HepG2 (cell line): ENCODE measurements around the gene ZC3H13. TPM values are rescaled to one million over a fixed set of nuclear protein-coding genes. Genes with fewer than 3 reads are reported as not detected.

Source experiments
- ATAC-seq: fragments of 200-7000 bp; cut with Tn5 transposase; 3 replicates; pipeline ENCODE4 v1.9.1; 2020; ENCODE audit warnings: mild to moderate bottlenecking, moderate library complexity
- BruUV-seq: library from RNA; stranded (reverse); fragments of 400-500 nt; replicated peaks from 2 replicates; lab custom pipeline; 2021; lab: Mats Ljungman, UMichigan
- CTCF ChIA-PET: fragments of 300-600 bp; formaldehyde crosslinking; extraction: SDS; loops from one replicate; lab custom pipeline; 2021; ENCODE audit warnings: low total read pairs, inconsistent platforms, low intra/inter-chr PET ratio; lab: Yijun Ruan, JAX
- POLR2A ChIA-PET: fragments of 350-600 bp; sonication (Branson Sonifier 250); formaldehyde crosslinking; loops from one replicate; lab custom pipeline; 2020; ENCODE audit warnings: antibody characterized with exemption, inconsistent platforms; lab: Yijun Ruan, JAX
- DNase-seq: peaks from one replicate; pipeline ENCODE4 v3.0.0-alpha.2; 2015; ENCODE audit warnings: low spot score
- FAIRE-seq: peaks from 3 replicates; lab custom pipeline; 2011; peaks lifted over from hg19 to GRCh38; lab: Jason Lieb, UNC
- H2AFZ ChIP-seq: one replicate; pipeline ENCODE4 v1.6.1; 2011; ENCODE audit warnings: low read length, inconsistent platforms
- H3K27ac ChIP-seq: fragments of 300-600 bp; 3 replicates; pipeline ENCODE4 v1.8.0; 2011; ENCODE audit warnings: mixed run types, mild to moderate bottlenecking, mixed read lengths, low read length, inconsistent platforms; ENCODE audit not compliant: insufficient read depth; ENCODE audit errors: extremely low read length
- H3K27me3 ChIP-seq, 2 experiments: fragments of 200-600 bp in 1 of 2; 2 replicates in 1 of 2; 3 replicates in 1 of 2; pipeline versions ENCODE4 v1.6.0 to v1.8.0; 2011; ENCODE audit warnings: low read length in 2 of 2, mild to moderate bottlenecking in 2 of 2, moderate library complexity in 2 of 2, inconsistent platforms in 1 of 2; ENCODE audit not compliant: insufficient read depth in 2 of 2, control insufficient read depth in 1 of 2
- H3K36me3 ChIP-seq, 2 experiments: fragments of 200-600 bp in 1 of 2; replicated peaks in 1 of 2; 2 replicates in 1 of 2; 3 replicates in 1 of 2; pipeline versions ENCODE4 v1.5.1 to v1.8.0; 2011; ENCODE audit warnings: low read length in 2 of 2, inconsistent platforms in 1 of 2; ENCODE audit not compliant: insufficient read depth in 2 of 2, control insufficient read depth in 1 of 2
- H3K4me1 ChIP-seq: 2 replicates; pipeline ENCODE4 v1.5.1; 2012; ENCODE audit warnings: low read length, inconsistent platforms; ENCODE audit not compliant: insufficient read depth
- H3K4me2 ChIP-seq: 2 replicates; pipeline ENCODE4 v1.6.0; 2011; ENCODE audit warnings: low read depth, low read length, inconsistent platforms
- H3K4me3 ChIP-seq, 3 experiments: fragments of 200-600 bp in 1 of 3; sonication (generic), shearing (Covaris generic) in 1 of 3; replicated peaks in 1 of 3; 2 replicates each; pipeline ENCODE4 v1.5.1; 2011 to 2016; ENCODE audit warnings: low read length in 3 of 3, inconsistent platforms in 2 of 3, low read depth in 2 of 3, mild to moderate bottlenecking in 2 of 3, control low read depth in 1 of 3, mixed read lengths in 1 of 3; ENCODE audit not compliant: insufficient read depth in 1 of 3
- H3K79me2 ChIP-seq: one replicate; pipeline ENCODE4 v1.6.1; 2011; ENCODE audit warnings: low read length, inconsistent platforms; ENCODE audit not compliant: insufficient read depth
- H3K9ac ChIP-seq: 2 replicates; pipeline ENCODE4 v1.6.0; 2011; ENCODE audit warnings: mild to moderate bottlenecking, low read depth, low read length, inconsistent platforms; ENCODE audit not compliant: insufficient read depth
- H3K9me3 ChIP-seq: 2 replicates; pipeline ENCODE4 v1.5.1; 2012; ENCODE audit warnings: mild to moderate bottlenecking, low read length
- H4K20me1 ChIP-seq: 2 replicates; pipeline ENCODE4 v1.6.0; 2011; ENCODE audit warnings: inconsistent platforms, mild to moderate bottlenecking, low read length, moderate library complexity; ENCODE audit not compliant: insufficient read depth
- GTF3A ChIP-seq: sonication (generic); formaldehyde crosslinking; conservative IDR thresholded peaks from 2 replicates; pipeline ENCODE4 v1.4.0; 2020; ENCODE audit warnings: mild to moderate bottlenecking, missing genetic modification reagents
- HINFP ChIP-seq: sonication (generic); formaldehyde crosslinking; IDR thresholded peaks from 2 replicates; pipeline ENCODE4 v1.4.0; 2020; ENCODE audit warnings: low read depth, mild to moderate bottlenecking, missing genetic modification reagents
- HNRNPH1 ChIP-seq: fragments of 200-400 bp; formaldehyde crosslinking; optimal IDR thresholded peaks from 2 replicates; pipeline ENCODE3; 2017; ENCODE audit warnings: mild to moderate bottlenecking, low read depth, low read length
- KLF12 ChIP-seq: sonication (generic); formaldehyde crosslinking; IDR thresholded peaks from 2 replicates; pipeline ENCODE4 v1.4.0; 2020; ENCODE audit warnings: missing genetic modification reagents, borderline replicate concordance
- RELA ChIP-seq: sonication (generic); formaldehyde crosslinking; IDR thresholded peaks from 2 replicates; pipeline ENCODE4 v1.4.0; 2020; ENCODE audit warnings: missing genetic modification reagents
- STAG1 ChIP-seq: sonication (generic); formaldehyde crosslinking; IDR thresholded peaks from 2 replicates; pipeline ENCODE4 v1.4.0; 2020; ENCODE audit warnings: missing genetic modification reagents
- TP53 ChIP-seq: sonication (generic); formaldehyde crosslinking; conservative IDR thresholded peaks from 2 replicates; pipeline ENCODE4 v1.4.0; 2020; ENCODE audit warnings: missing genetic modification reagents
- WGBS: methylation state at CpG from one replicate; pipeline ENCODE4 v1.1.6; 2017; ENCODE audit warnings: low lambda C conversion rate; 5-methylcytosine and 5-hydroxymethylcytosine counted together
- in situ Hi-C: cut with HindIII; loops from 2 replicates; pipeline ENCODE4 v1.10.0; 2017; ENCODE audit warnings: low pct_unique_long_range_greater_than_20kb; ENCODE audit not compliant: extremely low pct_ligation_motif_present
- intact Hi-C: fragments of 100-400 bp; cut with micrococcal nuclease; formaldehyde crosslinking; loops from one replicate; pipeline ENCODE4 v1.10.0; 2022; ENCODE audit not compliant: unreplicated experiment
- polyA plus RNA-seq, 8 experiments: library from polyadenylated mRNA; depleted of rRNA in 3 of 8; stranded (reverse) in 7 of 8; unstranded in 1 of 8; fragments of >200 nt; fragmentation: Illumina TruSeq in 4 of 8; extraction: Trizol in 4 of 8; gene quantifications; 2 replicates each; pipeline versions ENCODE4 v1.2.1 to v1.2.3, GENCODE V29; 2011 to 2016; ENCODE audit warnings: low read depth in 4 of 8, missing spikeins in 1 of 8, mixed read lengths in 1 of 8; ENCODE audit not compliant: insufficient read depth in 1 of 8
- total RNA-seq, 5 experiments: library from RNA; depleted of rRNA; stranded (reverse); fragments of >200 nt; fragmentation: Illumina TruSeq; extraction: Trizol; gene quantifications; 2 replicates each; pipeline ENCODE4 v1.2.3, GENCODE V29; 2016; ENCODE audit warnings: low read depth in 1 of 5
- TF ChIP-seq, protein P1 (sequence below): sonication (generic); formaldehyde crosslinking; IDR thresholded peaks from 2 replicates; pipeline ENCODE4 v1.4.0; 2020; ENCODE audit warnings: mild to moderate bottlenecking, missing genetic modification reagents, borderline replicate concordance
- TF ChIP-seq, protein P2 (sequence below): sonication (generic); formaldehyde crosslinking; IDR thresholded peaks from 2 replicates; pipeline ENCODE4 v1.5.1; 2020; ENCODE audit warnings: mild to moderate bottlenecking, missing genetic modification reagents, moderate library complexity

Gene ZC3H13
- total and polyA plus RNA-seq, 2 of the 13 experiments (the other 11 are each of a cell fraction or from before 2014, with no cell fraction given), result 2.7 to 23.5 TPM

DNA sequence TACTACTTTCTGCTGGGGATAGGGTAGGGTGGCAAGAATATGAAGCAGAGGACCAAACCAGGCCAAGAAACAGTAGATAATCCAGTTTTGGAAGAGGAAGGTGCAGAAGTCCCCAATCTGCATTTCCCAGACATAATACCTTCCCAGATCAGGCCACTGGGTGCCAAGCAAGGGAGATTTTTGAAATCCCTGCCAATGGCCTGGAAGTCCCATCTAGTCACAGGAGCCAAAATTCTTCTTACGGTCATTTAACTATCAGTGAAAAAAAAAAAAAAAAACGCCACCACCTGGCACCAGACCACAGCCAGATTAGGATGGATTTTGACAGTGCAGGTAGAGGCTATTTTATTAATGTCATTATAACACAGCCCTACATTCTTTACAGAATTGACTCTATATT is 57.8 kb downstream of the ZC3H13 start:
- no peaks in the 10 kb centered on the region for H3K79me2 ChIP-seq
- H3K36me3 ChIP-seq, result peaks cover 4 to 10% of the 10 kb centered on the region in 2 experiments; a peak in 4 of 5 replicates
- ATAC-seq (no peak), DNase-seq (no peak), FAIRE-seq (no peak)
- no peak overlapping the region for H3K9ac ChIP-seq
- H3K9me3 ChIP-seq, result no peaks in the 10 kb centered on the region
- TF ChIP-seq, protein P1, sequence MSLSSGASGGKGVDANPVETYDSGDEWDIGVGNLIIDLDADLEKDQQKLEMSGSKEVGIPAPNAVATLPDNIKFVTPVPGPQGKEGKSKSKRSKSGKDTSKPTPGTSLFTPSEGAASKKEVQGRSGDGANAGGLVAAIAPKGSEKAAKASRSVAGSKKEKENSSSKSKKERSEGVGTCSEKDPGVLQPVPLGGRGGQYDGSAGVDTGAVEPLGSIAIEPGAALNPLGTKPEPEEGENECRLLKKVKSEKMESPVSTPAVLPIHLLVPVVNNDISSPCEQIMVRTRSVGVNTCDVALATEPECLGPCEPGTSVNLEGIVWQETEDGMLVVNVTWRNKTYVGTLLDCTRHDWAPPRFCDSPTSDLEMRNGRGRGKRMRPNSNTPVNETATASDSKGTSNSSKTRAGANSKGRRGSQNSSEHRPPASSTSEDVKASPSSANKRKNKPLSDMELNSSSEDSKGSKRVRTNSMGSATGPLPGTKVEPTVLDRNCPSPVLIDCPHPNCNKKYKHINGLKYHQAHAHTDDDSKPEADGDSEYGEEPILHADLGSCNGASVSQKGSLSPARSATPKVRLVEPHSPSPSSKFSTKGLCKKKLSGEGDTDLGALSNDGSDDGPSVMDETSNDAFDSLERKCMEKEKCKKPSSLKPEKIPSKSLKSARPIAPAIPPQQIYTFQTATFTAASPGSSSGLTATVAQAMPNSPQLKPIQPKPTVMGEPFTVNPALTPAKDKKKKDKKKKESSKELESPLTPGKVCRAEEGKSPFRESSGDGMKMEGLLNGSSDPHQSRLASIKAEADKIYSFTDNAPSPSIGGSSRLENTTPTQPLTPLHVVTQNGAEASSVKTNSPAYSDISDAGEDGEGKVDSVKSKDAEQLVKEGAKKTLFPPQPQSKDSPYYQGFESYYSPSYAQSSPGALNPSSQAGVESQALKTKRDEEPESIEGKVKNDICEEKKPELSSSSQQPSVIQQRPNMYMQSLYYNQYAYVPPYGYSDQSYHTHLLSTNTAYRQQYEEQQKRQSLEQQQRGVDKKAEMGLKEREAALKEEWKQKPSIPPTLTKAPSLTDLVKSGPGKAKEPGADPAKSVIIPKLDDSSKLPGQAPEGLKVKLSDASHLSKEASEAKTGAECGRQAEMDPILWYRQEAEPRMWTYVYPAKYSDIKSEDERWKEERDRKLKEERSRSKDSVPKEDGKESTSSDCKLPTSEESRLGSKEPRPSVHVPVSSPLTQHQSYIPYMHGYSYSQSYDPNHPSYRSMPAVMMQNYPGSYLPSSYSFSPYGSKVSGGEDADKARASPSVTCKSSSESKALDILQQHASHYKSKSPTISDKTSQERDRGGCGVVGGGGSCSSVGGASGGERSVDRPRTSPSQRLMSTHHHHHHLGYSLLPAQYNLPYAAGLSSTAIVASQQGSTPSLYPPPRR, result no peak
- TF ChIP-seq RELA (CRISPR knock-in tag), result no peak
- no peak for TF ChIP-seq HINFP (CRISPR knock-in tag)
- TF ChIP-seq TP53, result no peak
- TF ChIP-seq GTF3A (CRISPR knock-in tag), result no peak
- TF ChIP-seq, protein P2, sequence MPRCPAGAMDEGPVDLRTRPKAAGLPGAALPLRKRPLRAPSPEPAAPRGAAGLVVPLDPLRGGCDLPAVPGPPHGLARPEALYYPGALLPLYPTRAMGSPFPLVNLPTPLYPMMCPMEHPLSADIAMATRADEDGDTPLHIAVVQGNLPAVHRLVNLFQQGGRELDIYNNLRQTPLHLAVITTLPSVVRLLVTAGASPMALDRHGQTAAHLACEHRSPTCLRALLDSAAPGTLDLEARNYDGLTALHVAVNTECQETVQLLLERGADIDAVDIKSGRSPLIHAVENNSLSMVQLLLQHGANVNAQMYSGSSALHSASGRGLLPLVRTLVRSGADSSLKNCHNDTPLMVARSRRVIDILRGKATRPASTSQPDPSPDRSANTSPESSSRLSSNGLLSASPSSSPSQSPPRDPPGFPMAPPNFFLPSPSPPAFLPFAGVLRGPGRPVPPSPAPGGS (CRISPR knock-in tag), result no peak
- no peak for TF ChIP-seq KLF12 (CRISPR knock-in tag)
- TF ChIP-seq STAG1, result no peak
- TF ChIP-seq HNRNPH1, result no peak
- in situ Hi-C loops (no loop called here), intact Hi-C loops (no loop called here)
- no peak overlapping the region for H3K4me3 ChIP-seq
- POLR2A ChIA-PET, result no interaction called here
- H4K20me1 ChIP-seq, result no peaks in the 10 kb centered on the region
- CTCF ChIA-PET, result no interaction called here
- WGBS, result 100% methylated on average over 2 of the region's 2 CpGs
- BruUV-seq, result no TSS peak
- no peaks in the 10 kb centered on the region for H3K4me1 ChIP-seq
- H3K4me2 ChIP-seq, result no peak overlapping the region
- H3K27me3 ChIP-seq, result no peaks in the 10 kb centered on the region
- H3K27ac ChIP-seq, result no peak overlapping the region
- H2AFZ ChIP-seq, result no peak overlapping the region
